Dedifferentiated amniotic fluid mesenchymal stem cell (primary cell): ENCODE measurements around the gene ARL6IP4.

Experiments
- DNase-seq: peaks from one replicate; pipeline ENCODE4 v3.0.0-alpha.2; 2016; ENCODE audit errors: extremely low spot score

Gene ARL6IP4

GRCh38 chr12:122990961-122991622, 10.6 kb downstream of the ARL6IP4 start:
- DNase-seq, result no peak

- no peak for DNase-seq
These were observed 11.3 kb downstream of the ARL6IP4 start for GRCh38 chr12:122991623-122992275.

- DNase-seq, result no peak
These were observed 11.9 kb downstream of the ARL6IP4 start for GRCh38 chr12:122992386-122992785.

- DNase-seq, result no peak
These were observed 13.7 kb downstream of the ARL6IP4 start for GRCh38 chr12:122994140-122994675.

- DNase-seq, result no peak
These were observed 14.5 kb downstream of the ARL6IP4 start for GRCh38 chr12:122994781-122995502.

GRCh38 chr12:122995503-122996187, 15.2 kb downstream of the ARL6IP4 start:
- DNase-seq, result no peak

- DNase-seq, result no peak
These were observed 15.7 kb downstream of the ARL6IP4 start for GRCh38 chr12:122996188-122996601.

GRCh38 chr12:122996621-122997342, 16.3 kb downstream of the ARL6IP4 start:
- no peak for DNase-seq

- no peak for DNase-seq
These were observed 17.1 kb downstream of the ARL6IP4 start for GRCh38 chr12:122997343-122998250.

GRCh38 chr12:122998316-122998715, 17.8 kb downstream of the ARL6IP4 start:
- DNase-seq, result no peak

GRCh38 chr12:122999196-122999946, 18.9 kb downstream of the ARL6IP4 start:
- DNase-seq, result no peak

- DNase-seq, result no peak
These were observed 19.5 kb downstream of the ARL6IP4 start for GRCh38 chr12:122999986-123000420.

- no peak for DNase-seq
These were observed 20.1 kb downstream of the ARL6IP4 start for GRCh38 chr12:123000578-123000977.

- DNase-seq, result no peak
These were observed 21.0 kb downstream of the ARL6IP4 start for GRCh38 chr12:123001464-123001863.

GRCh38 chr12:123003257-123003656, 22.8 kb downstream of the ARL6IP4 start:
- DNase-seq, result no peak

GRCh38 chr12:123004287-123004686, 23.8 kb downstream of the ARL6IP4 start:
- DNase-seq, result no peak

GRCh38 chr12:123005081-123005626, 24.7 kb downstream of the ARL6IP4 start:
- no peak for DNase-seq

- DNase-seq, result no peak
These were observed 26.5 kb downstream of the ARL6IP4 start for GRCh38 chr12:123006977-123007376.

- no peak for DNase-seq
These were observed 29.6 kb downstream of the ARL6IP4 start for GRCh38 chr12:123010110-123010509.
